ENCODE measurements around the gene CD7.
"Not testable (repeated sequence)": the region's sequence is repeated elsewhere in the genome, so short reads cannot be mapped to it uniquely, and the experiment has no call there.

The CD7 gene

GRCh38 chr17:82347994-82348393 lies 30.6 kb upstream of the CD7 start:
- in situ Hi-C loops (cut with MboI; ENCODE audit: low sequenced_read_pairs): not testable (repeated sequence)

DNA sequence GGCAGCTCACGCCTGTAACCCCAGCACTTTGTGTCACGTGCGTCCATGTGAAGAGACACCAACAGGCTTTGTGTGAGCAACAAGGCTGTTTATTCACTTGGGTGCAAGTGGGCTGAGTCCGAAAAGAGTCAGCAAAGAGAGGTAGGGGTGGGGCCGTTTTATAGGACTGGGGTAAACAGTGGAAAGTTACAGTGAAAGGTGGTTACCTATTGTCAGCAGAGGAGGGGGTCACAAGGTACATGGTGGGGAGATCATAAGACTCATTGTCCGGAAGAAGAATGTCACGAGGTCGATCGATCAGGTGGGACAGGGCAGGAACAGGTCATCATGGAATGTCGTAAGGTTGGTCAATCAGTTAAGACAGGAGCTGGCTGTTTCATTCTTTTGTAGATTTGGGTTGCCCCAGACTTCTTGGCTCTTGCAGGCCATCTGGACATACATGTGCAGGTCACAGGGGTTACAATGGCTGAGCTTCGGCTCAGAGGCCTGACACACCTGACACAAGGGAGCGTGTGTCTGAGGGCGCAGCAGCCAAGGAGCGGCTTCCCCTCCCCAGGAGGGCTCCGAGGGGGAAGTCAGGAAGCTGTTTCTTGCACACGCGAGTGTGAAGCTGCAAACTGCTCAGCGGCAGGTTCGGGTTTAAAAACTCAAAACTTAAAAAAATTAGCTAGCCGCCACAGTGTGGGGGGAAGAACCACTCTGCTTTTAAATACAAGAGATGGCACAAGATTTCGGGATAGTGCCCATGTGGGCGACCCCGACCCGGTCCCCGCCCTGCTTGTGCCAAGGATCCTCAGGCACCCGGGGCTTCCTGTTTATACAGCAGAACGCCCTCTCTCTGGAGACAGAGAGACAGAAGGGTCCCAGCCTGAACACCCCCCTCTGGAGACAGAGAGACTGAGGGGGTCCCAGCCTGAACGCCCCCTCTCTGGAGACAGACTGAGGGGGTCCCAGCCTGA lies 29.2 kb upstream of the CD7 start:
- in situ Hi-C loops (cut with MboI; ENCODE audit: low sequenced_read_pairs): no loop called here

- in situ Hi-C loops (cut with MboI; ENCODE audit: low sequenced_read_pairs): no loop called here
Observed at GRCh38 chr17:82345151-82345976, 28.0 kb upstream of the CD7 start.

DNA sequence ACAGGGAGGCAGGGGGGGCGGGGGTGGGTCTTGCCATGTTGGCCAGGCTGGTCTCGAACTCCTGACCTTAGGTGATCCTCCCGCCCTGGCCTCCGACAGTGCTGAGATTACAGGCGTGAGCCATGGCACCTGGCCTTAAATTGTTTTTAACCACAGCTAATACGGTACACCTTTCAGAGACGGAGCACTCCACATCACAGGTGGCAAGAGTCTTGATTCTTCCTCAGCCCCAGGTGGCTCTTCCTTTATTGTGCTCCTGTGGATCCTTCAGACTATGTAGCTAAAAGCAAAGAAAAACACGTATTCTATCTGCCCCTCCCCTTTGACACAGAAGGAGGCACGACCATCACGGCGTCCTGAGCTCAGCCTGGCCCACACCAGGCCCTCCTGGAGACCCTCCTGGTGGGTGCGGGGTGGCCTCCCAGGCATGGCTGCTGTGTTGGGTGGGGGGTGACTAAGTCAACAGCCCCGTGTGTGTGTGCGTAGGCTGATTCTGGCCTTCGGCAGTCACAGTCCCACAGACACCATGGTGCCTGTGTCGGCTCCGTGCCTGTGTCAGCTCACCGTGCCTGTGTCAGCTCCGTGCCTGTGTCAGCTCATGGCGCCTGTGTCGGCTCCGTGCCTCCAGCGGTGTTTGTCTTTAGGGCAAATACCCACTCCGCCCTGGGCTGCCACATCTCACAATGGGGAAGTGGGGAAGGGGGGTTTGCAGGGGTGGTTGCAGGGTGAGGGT lies 26.9 kb upstream of the CD7 start:
- in situ Hi-C loops (cut with MboI; ENCODE audit: low sequenced_read_pairs): no loop called here

- in situ Hi-C loops (cut with MboI; ENCODE audit: low sequenced_read_pairs): no loop called here
Observed at GRCh38 chr17:82343560-82343959, 26.2 kb upstream of the CD7 start.

DNA sequence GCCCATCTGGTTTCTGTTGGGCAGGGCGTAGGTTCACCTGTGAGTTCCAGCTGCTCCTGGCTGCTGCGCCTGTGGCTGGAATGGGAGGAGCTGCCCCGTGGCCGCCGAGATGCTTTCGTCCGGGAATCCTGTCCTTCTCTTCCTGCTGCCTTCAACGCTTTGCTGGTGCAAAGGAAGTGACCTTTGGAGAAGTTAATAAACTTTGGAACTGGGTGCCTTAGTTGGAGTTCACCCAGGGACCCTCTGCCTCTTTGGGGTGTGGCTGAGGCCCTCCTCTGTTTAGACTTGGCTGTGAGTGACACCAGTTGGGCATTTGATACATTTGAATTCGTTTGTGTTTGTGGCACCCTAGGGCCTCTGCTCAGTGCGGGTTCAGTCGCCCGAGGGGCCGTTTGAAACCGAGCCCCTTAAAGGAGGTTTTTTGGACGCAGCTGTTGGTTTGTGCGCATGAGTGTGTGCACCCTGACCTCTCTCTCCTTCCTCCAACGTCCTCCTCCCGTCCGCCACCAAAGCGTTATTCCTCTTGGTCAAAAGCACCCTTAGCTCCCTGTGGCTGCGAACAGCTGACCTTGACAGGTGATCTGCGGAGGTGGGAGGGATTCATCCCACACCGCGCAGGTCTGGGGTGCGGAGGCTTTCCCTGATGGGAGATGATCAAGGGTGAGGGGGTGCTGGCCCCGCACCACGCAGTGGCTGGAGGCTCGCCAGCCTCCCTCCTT lies 25.1 kb upstream of the CD7 start:
- in situ Hi-C loops (cut with MboI; ENCODE audit: low sequenced_read_pairs): no loop called here

GRCh38 chr17:82339634-82340580 lies 22.5 kb upstream of the CD7 start:
- in situ Hi-C loops (cut with MboI; ENCODE audit: low sequenced_read_pairs): no loop called here

DNA sequence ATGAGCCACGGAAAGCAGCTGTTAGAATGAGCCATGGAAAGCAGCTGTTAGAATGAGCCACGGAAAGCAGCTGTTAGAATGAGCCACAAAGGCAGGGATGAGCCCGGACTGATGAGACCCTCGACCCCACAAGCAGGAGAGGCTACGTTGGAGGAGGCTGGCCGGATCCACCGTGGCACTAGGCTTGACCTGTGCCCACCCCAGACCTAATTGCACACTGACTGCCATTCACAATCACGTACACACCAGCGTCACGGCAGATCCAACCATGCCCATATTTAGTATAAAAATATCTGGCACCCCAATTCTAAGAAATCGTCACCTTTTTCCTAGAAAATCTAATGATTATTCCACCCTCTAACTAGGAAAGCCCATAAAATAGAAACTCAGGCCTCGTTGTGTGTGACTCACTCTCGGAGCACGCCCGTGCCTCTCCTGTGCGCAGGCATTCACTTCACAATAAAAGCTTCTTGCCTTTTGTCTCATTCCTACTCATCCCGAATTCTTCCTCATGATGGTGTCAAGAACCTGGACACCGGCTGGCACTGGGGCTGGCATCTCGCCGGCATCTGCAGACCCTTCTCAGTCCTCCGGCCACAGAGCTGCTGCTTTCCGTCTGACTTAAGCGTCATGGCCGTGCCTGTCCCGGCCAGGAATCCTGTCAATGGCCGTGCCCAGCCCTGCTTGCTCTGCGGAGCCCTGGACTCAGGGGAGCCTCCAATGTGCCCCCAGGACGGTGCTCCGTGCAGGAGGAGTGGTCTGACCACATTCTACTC lies 21.6 kb upstream of the CD7 start:
- in situ Hi-C loops (cut with MboI; ENCODE audit: low sequenced_read_pairs): no loop called here

GRCh38 chr17:82334622-82335394 lies 17.4 kb upstream of the CD7 start:
- in situ Hi-C loops (cut with MboI; ENCODE audit: low sequenced_read_pairs): no loop called here

GRCh38 chr17:82334204-82334621 lies 16.8 kb upstream of the CD7 start:
- in situ Hi-C loops (cut with MboI; ENCODE audit: low sequenced_read_pairs): no loop called here

DNA sequence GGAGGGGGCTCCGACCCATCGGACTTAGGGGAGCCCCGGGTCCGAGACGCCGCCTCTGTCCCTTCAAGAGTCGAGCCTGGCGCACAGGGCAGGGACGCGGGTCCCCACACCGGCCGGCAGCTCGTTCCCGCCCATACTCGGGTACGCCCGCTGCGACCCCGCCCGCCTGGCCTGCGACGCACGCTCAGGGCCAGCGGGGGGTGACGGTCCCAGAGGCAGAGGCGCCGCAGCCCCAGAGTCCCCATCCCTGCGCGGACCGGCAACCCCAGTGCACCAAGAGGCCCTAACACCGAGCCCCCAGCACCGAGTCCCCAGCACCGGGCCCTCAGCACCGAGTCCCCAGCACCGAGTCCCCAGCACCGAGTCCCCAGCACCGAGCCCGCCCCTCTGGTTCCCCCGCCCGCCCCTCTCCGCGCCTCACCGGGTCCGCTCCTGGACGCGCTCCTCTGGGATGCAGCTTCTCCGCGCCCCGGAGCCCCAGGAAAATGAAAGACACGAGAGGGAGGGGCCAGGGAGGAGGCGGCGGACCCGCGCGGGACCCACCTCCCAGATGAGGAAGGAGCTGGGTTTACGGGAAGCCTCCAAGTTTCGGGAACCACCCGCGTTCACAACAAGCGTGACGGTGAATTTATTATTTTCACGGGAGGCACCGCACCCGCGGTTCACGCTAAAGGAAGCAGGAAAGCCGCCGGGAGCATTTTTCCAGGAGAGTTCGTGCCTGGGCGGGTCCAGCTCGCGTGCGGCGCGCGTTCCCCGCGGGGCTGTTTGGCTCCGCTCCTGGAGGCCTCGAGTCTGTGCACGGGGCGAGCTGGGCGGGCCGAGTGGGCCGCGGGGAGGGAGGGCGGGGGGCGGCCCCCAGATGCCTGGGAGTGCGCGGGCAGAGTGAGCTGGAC lies 16.1 kb upstream of the CD7 start, which contains the start of gene SECTM1:
TSS of gene SECTM1 (minus strand) at position 488 of the 893 bp plus-strand sequence. CDS start 6,526 bp downstream, outside the sequence.
- in situ Hi-C loops (cut with MboI; ENCODE audit: low sequenced_read_pairs): no loop called here

DNA sequence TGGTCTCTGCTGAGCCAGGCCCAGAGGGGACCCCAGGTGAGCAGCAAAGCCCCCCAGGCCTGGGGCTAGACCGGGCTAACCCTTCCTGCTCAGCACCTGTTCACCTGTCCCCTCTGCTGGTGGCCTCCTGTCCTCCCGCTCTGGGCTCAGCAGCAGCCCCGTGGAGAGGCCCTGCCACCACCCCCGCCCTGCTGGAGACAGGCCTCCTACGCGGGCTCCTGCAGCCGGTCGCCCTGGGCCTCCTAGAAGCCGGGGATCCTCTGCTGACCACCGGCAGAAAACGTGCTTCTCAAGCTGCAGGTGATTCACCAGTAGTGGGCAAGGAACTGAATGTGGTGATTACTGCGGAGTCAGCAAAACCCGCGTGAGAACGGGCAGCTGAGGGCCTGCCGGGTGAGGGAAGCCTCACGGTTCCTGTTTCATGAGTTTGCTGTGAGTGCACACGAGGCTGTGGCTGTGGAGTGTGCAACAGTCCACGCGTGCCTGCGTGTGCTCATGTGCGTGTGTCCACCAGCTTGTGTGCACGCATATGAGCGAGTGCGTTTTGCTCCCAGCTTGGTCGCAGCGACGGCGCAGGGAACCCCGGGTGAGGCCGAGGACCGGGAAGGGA lies 15.4 kb upstream of the CD7 start:
- in situ Hi-C loops (cut with MboI; ENCODE audit: low sequenced_read_pairs): no loop called here

DNA sequence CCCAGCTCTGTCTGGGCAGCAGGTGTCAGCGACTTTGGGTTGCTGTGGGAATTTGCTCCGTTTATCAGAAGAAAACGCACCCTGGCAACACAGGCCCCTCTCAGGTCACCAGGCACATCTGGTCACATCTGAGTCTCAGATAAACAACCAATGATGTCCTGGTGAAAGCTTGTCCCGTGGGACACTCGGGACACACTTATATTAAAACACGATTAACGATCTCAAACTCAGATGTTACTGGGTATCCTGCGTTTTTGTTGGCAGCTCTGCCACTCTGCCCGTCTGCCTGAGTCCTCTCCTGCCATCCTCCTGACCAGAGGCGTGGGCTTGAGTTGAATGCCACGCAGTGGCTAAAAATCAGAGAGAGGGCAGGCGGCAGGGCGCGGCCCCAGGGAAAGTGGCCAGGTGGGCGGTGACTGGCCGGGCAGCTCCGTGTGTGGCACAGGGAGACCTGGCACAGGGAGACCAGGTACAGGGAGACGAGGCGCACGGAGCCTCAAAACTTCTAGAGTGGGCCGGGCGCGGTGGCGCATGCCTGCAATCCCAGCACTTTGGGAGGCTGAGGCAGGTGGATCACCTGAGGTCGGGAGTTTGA lies 14.0 kb upstream of the CD7 start:
- in situ Hi-C loops (cut with MboI; ENCODE audit: low sequenced_read_pairs): no loop called here

GRCh38 chr17:82330322-82331239 lies 13.2 kb upstream of the CD7 start:
- in situ Hi-C loops (cut with MboI; ENCODE audit: low sequenced_read_pairs): no loop called here

Measured in hTERT RPE-1 (cell line).